Measurements from ENCODE around the gene STAM.
"Not testable (repeated sequence)": the region's sequence is repeated elsewhere in the genome, so short reads cannot be mapped to it uniquely, and the experiment has no call there.

STAM gene

GRCh38 chr10:17703706-17704105 is 59.8 kb downstream of the STAM start:
- Histone ChIP-seq H3K36me3 (replicated peaks) (peaks cover 7% of the 10 kb centered on the region), H3K4me1 (no peaks in the 10 kb centered on the region), H3K4me3 (no peak overlapping the region), H3K9me3 (no peaks in the 10 kb centered on the region), H3K27me3 (ENCODE audit: low read depth) (no peaks in the 10 kb centered on the region)
- in situ Hi-C loops (cut with MboI; ENCODE audit: low sequenced_read_pairs), result no loop called here
- DNase-seq (ENCODE audit: low spot score in 2 of 2), result no peak

GRCh38 chr10:17708821-17709220 is 64.9 kb downstream of the STAM start:
- peaks cover 9% of the 10 kb centered on the region for H3K36me3 ChIP-seq (replicated peaks)
- no peak for DNase-seq (ENCODE audit: low spot score in 2 of 2)
- in situ Hi-C loops (cut with MboI; ENCODE audit: low sequenced_read_pairs), result no loop called here

GRCh38 chr10:17709492-17709891 is 65.5 kb downstream of the STAM start:
- DNase-seq (ENCODE audit: low spot score in 2 of 2), result no peak
- no peaks in the 10 kb centered on the region for H3K4me1 ChIP-seq
- H3K9me3 ChIP-seq, result no peaks in the 10 kb centered on the region
- no peaks in the 10 kb centered on the region for H3K27me3 ChIP-seq (ENCODE audit: low read depth)
- in situ Hi-C loops (cut with MboI; ENCODE audit: low sequenced_read_pairs), result no loop called here
- H3K4me3 ChIP-seq, result no peak overlapping the region
- peaks cover 11% of the 10 kb centered on the region for H3K36me3 ChIP-seq (replicated peaks)

More at GRCh38 chr10:17708821-17709220, 64.9 kb downstream of the STAM start:
- H3K27me3 ChIP-seq (ENCODE audit: low read depth), result no peaks in the 10 kb centered on the region
- no peaks in the 10 kb centered on the region for H3K9me3 ChIP-seq
- no peaks in the 10 kb centered on the region for H3K4me1 ChIP-seq
- no peak overlapping the region for H3K4me3 ChIP-seq

- Histone ChIP-seq H3K4me3 (no peak overlapping the region), H3K36me3 (replicated peaks) (peaks cover 12% of the 10 kb centered on the region), H3K4me1 (no peaks in the 10 kb centered on the region), H3K9me3 (no peaks in the 10 kb centered on the region), H3K27me3 (ENCODE audit: low read depth) (no peaks in the 10 kb centered on the region)
- in situ Hi-C loops (cut with MboI; ENCODE audit: low sequenced_read_pairs), result no loop called here
- no peak for DNase-seq (ENCODE audit: low spot score in 2 of 2)
These were observed 66.2 kb downstream of the STAM start for GRCh38 chr10:17710181-17710580.

- Histone ChIP-seq H3K4me3 (no peak overlapping the region), H3K36me3 (replicated peaks) (peaks cover 10% of the 10 kb centered on the region; the same call in 1 of the 2 replicates), H3K9me3 (no peaks in the 10 kb centered on the region), H3K4me1 (0 out of 2 replicates have a peak, but pooled peaks cover 2% of the 10 kb centered on the region), H3K27me3 (ENCODE audit: low read depth) (no peaks in the 10 kb centered on the region)
- no peak for DNase-seq (ENCODE audit: low spot score in 2 of 2)
- in situ Hi-C loops (cut with MboI; ENCODE audit: low sequenced_read_pairs), result no loop called here
These were observed 68.1 kb downstream of the STAM start for GRCh38 chr10:17712053-17712452.

GRCh38 chr10:17712717-17713471 is 68.9 kb downstream of the STAM start:
- Histone ChIP-seq H3K9me3 (no peaks in the 10 kb centered on the region), H3K4me3 (no peak overlapping the region), H3K27me3 (ENCODE audit: low read depth) (no peaks in the 10 kb centered on the region), H3K36me3 (replicated peaks) (peaks cover 10% of the 10 kb centered on the region; the same call in 1 of the 2 replicates), H3K4me1 (0 out of 2 replicates have a peak, but pooled peaks cover 2% of the 10 kb centered on the region)
- no peak for DNase-seq (ENCODE audit: low spot score in 2 of 2)
- in situ Hi-C loops (cut with MboI; ENCODE audit: low sequenced_read_pairs), result no loop called here

GRCh38 chr10:17713758-17714157 is 69.8 kb downstream of the STAM start:
- H3K4me1 ChIP-seq, result 0 out of 2 replicates have a peak, but pooled peaks cover 2% of the 10 kb centered on the region
- H3K9me3 ChIP-seq, result no peaks in the 10 kb centered on the region
- no peaks in the 10 kb centered on the region for H3K27me3 ChIP-seq (ENCODE audit: low read depth)
- H3K4me3 ChIP-seq, result no peak overlapping the region
- in situ Hi-C loops (cut with MboI; ENCODE audit: low sequenced_read_pairs), result no loop called here
- no peak for DNase-seq (ENCODE audit: low spot score in 2 of 2)
- H3K36me3 ChIP-seq (replicated peaks), result peaks cover 9% of the 10 kb centered on the region; the same call in 1 of the 2 replicates

GRCh38 chr10:17716161-17716560 is 72.2 kb downstream of the STAM start:
- H3K9me3 ChIP-seq, result no peaks in the 10 kb centered on the region
- H3K36me3 ChIP-seq (replicated peaks), result peaks cover 7% of the 10 kb centered on the region; the same call in 1 of the 2 replicates
- in situ Hi-C loops (cut with MboI; ENCODE audit: low sequenced_read_pairs), result no loop called here
- no peak for DNase-seq (ENCODE audit: low spot score in 2 of 2)
- H3K4me3 ChIP-seq, result no peak overlapping the region
- no peaks in the 10 kb centered on the region for H3K27me3 ChIP-seq (ENCODE audit: low read depth)
- H3K4me1 ChIP-seq, result 0 out of 2 replicates have a peak, but pooled peaks cover 2% of the 10 kb centered on the region

- DNase-seq (ENCODE audit: low spot score in 2 of 2); H3K9me3 ChIP-seq; H3K36me3 ChIP-seq (replicated peaks); in situ Hi-C loops (cut with MboI; ENCODE audit: low sequenced_read_pairs); H3K27me3 ChIP-seq (ENCODE audit: low read depth); H3K4me3 ChIP-seq; H3K4me1 ChIP-seq: not testable (repeated sequence)
These were observed 78.5 kb downstream of the STAM start for GRCh38 chr10:17722317-17723014.

- Histone ChIP-seq H3K27me3 (ENCODE audit: low read depth) (no peaks in the 10 kb centered on the region), H3K4me1 (no peaks in the 10 kb centered on the region), H3K9me3 (no peaks in the 10 kb centered on the region), H3K36me3 (replicated peaks) (0 out of 2 replicates have a peak, but pooled peaks cover 3% of the 10 kb centered on the region), H3K4me3 (no peak overlapping the region)
- no peak for DNase-seq (ENCODE audit: low spot score in 2 of 2)
- in situ Hi-C loops (cut with MboI; ENCODE audit: low sequenced_read_pairs), result no loop called here
These were observed 81.8 kb downstream of the STAM start for GRCh38 chr10:17725703-17726102.

- Histone ChIP-seq H3K27me3 (ENCODE audit: low read depth) (no peaks in the 10 kb centered on the region), H3K4me3 (no peak overlapping the region), H3K9me3 (no peaks in the 10 kb centered on the region), H3K36me3 (replicated peaks) (no peaks in the 10 kb centered on the region), H3K4me1 (no peaks in the 10 kb centered on the region)
- in situ Hi-C loops (cut with MboI; ENCODE audit: low sequenced_read_pairs), result no loop called here
- no peak for DNase-seq (ENCODE audit: low spot score in 2 of 2)
These were observed 85.7 kb downstream of the STAM start for GRCh38 chr10:17729630-17730029.

GRCh38 chr10:17730667-17731066 is 86.7 kb downstream of the STAM start:
- no peak for DNase-seq (ENCODE audit: low spot score in 2 of 2)
- Histone ChIP-seq H3K4me3 (no peak overlapping the region), H3K27me3 (ENCODE audit: low read depth) (no peaks in the 10 kb centered on the region), H3K4me1 (no peaks in the 10 kb centered on the region), H3K9me3 (no peaks in the 10 kb centered on the region), H3K36me3 (replicated peaks) (no peaks in the 10 kb centered on the region)
- in situ Hi-C loops (cut with MboI; ENCODE audit: low sequenced_read_pairs), result no loop called here

- Histone ChIP-seq H3K9me3 (no peaks in the 10 kb centered on the region), H3K27me3 (ENCODE audit: low read depth) (no peaks in the 10 kb centered on the region), H3K36me3 (replicated peaks) (no peaks in the 10 kb centered on the region), H3K4me1 (no peaks in the 10 kb centered on the region), H3K4me3 (no peak overlapping the region)
- in situ Hi-C loops (cut with MboI; ENCODE audit: low sequenced_read_pairs), result no loop called here
- no peak for DNase-seq (ENCODE audit: low spot score in 2 of 2)
These were observed 87.5 kb downstream of the STAM start for GRCh38 chr10:17731331-17732020.

GRCh38 chr10:17733620-17734019 is 89.7 kb downstream of the STAM start:
- Histone ChIP-seq H3K9me3 (no peaks in the 10 kb centered on the region), H3K4me3 (no peak overlapping the region), H3K36me3 (replicated peaks) (no peaks in the 10 kb centered on the region), H3K27me3 (ENCODE audit: low read depth) (no peaks in the 10 kb centered on the region), H3K4me1 (no peaks in the 10 kb centered on the region)
- in situ Hi-C loops (cut with MboI; ENCODE audit: low sequenced_read_pairs), result no loop called here
- DNase-seq (ENCODE audit: low spot score in 2 of 2), result no peak
